NOMO-1 treated with DMSO at 0.1 percent for 48 hours (cell line): Measurements from ENCODE around the gene RUNX1.

Experiments
- DNase-seq: peaks from one replicate; lab custom pipeline; 2025; ENCODE audit not compliant: unreplicated experiment; lab: John Stamatoyannopoulos, UW

Gene RUNX1

DNA sequence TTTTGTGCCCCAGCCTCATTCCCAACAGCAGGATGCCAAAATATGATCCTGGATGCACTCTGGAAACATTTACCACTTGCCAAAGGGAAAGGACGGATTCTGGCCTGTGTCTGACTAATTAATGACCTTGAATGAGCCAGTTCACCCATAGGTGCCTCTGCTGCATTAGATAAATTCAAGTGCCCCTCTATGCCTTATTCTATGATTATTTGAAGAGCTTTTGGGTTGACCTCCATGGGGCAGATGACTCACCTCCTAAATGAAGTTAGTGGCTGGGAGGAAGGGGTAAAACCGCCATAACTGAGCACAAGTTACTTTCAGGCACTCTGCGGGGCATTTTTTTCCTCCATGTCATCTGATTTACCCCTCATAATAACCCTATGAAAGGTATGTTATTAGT is 282.2 kb downstream of the RUNX1 start:
- DNase-seq: no peak

DNA sequence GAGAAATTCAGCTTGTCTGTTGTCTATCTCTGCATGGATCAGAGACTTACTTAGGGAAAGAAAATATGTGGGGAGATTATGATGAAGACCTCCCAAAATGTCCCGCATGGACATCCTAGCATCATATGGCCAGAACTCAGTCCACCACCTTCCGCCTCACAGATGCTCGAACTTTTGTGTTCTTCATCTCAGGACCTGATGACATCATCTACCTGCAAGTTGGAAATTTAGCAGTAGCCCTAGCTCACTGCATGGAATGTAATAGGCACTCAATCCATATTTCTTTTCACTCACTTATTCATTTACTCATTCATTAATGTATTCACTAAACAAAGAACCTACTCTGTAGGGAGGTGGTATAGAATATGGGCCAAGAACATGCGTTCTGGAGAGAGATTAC is 283.5 kb downstream of the RUNX1 start:
- no peak for DNase-seq

DNA sequence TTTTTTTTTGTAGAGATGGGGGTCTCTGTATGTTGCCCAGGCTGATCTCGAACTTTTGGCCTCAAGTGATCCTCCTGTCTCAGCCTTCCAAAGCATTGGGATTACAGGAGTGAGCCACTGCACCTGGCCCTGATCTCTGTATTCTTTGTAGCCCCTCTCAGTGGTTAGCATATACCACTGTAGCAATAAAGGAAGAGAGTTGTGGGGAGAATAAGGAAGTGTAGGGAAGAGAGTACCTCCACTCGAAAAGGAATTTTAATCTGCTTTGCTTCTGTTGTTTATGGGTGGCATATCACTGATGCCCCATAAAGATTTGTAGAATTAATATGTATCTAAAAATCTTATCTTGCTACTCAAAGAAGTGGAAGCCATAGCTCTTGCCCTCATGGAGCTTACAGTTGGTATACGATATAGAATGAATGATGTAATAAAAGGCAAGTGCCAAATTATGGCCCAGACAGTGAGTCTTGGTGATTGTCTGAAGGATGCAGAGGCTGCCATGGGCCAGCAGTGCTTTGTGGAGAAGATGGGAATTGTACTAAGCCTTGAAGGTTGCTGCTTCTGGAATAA is 284.3 kb downstream of the RUNX1 start:
- DNase-seq: no peak

DNA sequence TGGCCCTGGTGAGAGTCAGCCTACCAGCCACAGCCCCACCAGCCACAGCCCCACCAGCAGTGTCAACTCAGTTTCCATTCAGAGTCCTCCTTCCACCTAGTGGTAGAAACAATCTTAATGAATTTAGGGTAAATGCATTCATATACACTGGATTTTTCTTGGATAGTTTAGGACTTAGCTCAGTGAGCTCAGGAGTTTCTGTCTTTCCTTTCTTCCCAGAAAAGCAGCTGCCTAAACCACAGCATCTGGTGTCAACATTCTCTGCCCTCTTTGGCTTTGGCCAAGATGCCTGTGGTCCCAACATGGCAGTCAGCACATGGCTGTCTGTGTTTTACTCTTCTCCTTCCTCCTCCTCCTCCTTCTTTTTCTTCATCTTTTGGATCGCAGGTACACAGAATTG is 286.3 kb downstream of the RUNX1 start:
- no peak for DNase-seq

DNA sequence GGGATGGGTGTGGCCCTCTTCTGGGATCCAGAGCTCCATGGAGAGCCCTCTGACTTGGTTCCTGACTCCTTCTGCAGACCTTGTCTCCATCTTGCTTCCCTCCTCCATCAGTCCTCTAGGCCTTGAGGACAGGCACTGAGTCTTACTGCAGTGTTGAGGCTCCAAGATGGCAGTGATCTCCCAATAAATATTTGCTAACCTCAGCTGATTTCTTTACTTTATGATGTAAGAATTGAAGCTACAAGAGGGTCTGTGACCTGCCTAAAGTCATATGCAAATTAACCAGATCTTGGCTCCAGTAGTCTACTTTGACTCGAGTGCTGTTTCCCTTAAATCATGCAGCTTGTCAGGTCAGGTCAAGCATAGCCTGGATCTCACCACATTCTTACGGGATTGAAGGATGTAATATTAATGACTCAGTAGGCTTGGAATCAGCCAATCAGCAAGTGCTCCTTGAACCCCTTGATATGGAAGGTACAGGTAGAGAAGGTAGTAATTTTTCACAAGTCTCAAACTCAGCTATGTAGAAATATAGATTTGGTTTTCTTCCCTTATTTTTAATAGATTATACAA is 287.3 kb downstream of the RUNX1 start:
- DNase-seq: no peak

DNA sequence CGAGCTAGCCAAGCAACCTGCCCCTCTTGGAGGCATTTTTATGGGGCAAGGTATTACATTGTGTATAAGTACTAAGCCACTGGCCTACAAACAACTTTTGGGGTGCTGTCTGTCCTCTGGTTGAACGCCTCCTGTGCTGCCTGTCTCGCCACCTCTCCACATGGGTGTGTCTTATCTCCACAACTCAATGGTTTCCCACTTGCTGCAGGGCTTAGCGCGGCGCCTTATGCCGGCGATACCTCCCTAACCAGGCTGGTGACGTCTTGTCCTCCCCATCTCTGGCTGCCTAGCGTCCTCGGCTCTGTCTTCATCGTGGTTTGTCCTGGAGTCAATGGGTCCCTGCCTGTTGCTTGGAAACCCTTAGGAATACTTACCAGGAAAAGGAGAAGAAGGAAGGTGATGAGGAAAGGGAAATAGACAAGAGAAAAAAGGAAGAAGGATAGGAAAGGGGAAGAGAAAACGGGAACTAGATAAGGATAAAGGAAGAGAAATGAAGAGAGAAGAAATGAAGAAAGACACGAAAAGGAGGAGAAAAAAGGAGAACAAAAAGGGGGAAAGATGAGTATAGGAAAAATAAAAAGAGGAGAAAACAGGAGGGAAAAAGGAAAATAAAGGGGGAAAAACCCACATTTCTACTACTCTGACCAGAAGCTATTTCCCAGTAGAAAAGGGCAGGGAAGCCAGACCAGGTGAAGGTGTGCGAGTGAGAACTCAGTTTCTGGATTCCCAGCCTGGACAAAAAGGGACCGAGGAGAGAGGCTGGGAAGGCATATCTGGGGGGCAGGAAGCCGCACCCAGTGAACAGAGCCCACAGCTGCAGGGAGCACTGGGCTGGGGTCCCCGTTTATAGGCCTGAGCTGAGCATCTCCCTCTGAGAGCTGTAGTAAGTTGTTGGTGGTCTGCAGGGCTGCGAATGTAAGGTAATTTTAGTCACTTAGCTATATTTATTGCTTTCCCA is 294.1 kb downstream of the RUNX1 start:
- no peak for DNase-seq

DNA sequence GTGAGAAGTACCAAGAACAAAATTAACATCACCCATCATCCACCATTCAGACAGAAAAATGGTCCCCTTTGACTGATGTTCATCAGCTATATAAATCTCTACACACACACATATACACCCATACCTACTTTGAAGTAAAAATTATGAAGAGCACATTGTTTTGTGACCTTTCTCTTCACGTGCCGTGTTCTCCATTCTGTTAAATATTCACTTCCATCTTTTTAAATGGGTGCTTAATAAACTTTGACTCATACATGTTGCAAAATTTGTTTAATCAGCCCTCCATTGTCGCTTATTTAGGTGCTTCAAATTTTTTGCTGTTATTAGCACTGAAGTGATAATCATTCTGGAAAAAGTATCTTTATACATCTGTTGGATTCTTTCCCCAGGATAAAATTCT is 300.2 kb downstream of the RUNX1 start:
- no peak for DNase-seq

DNA sequence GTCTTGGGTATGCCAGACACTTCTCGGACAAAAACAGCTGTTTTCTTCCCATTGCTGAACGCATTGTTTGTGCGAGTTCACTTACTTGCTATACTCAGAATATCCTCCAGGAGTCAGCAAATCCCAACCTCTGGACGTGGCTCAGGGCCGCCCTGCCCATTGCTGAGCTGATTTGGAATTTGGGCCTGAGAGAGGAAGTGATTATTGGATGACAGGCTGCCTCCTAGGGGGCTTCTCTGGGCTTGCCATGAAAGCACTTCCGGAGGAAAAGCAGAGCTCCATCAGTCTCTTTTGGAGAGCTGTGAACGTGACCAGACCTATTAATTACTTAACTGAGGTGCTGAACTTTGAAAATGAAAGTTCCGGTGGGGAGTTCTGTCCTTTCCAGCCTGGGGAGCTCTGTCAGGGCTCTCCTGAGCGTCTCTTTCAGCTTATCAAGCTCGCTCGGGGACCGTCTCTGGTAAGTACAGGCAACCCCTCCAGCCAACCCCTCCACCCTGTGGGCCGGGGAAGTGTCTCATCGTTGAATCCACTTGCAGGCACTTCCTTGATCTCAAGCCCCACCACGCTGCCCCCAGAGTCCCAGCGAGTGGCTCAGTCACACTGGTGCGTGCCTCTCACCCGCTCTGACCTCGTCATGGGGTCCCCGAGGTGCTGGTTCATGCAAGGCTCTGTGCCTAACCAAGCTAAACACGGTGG is 303.4 kb downstream of the RUNX1 start:
- DNase-seq: peak; percentile 94

DNA sequence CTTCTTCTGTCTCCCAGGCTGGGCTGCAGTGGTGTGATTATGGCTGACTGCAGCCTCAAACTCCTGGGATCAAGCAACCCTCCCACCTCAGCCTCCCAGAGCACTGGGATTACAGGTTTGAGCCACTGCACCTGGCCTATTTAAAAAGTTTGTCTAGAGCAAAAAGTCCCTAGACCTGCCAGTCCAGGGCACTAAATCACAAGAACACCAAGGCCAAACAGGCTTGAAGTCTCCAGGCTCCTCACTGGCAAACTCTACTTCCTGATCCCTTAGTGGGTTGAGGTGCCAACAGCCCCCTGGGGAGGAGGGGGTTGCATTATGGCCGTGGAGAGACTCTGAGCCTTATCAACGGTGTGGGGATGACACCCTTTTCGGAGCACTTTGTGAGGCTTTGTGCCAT is 304.3 kb downstream of the RUNX1 start:
- DNase-seq: no peak

DNA sequence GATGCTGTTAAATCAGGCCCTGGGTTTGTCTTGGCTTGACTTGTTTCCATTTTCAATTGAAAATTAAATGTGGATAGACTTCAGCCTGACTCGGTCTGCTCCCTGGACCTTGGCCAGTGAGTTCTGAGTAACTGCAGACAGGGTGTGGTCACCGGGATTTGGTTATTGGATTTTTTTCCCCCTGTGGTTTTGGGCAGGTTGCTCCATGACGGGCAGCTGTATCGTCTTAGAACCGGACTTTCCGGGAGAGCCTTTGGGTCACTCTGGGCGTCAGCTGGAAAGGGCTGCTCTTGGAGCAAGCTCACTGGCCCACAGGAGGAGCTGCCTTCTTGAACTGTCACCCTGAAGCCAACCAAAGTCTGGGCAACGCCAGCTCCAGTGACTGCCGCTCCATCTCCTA is 305.3 kb downstream of the RUNX1 start:
- no peak for DNase-seq

DNA sequence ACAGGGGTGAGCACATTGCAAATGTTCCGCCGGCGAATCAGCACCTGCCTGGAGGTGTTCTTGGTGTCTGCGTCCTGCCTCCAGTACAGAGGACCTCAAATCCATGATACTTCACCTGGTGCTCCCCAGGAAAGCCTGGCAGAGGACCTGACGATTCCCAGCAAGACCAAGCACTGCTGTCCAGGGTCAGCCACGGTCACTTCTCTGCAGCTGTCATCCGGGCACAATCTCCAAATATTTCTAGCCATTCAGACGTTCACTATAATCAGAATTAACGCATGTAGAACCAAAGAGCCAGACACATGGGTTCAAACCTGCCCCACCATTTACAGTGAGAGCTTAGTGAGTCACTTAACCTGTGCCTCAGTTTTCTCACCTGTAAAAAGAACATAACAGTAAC is 305.8 kb downstream of the RUNX1 start:
- no peak for DNase-seq

DNA sequence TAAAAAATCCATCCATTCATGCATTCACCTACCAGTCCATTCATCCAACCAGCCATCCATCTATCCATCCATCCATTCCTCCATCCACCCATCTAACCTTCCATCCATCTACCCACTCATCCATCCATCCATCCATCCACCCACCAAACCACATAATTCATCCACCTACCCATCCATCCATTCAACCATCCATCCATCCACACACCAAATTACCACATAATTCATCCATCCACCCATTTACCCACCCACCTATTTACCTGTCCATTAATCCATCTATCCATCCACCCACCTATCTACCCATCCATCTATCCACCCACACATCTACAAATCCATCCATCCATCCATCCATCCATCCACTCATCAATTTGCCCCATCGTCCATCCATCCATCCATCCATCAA is 308.9 kb downstream of the RUNX1 start:
- no peak for DNase-seq
